ENCODE data around the gene NKTR. TPM values are rescaled to one million over a fixed set of nuclear protein-coding genes. Genes with fewer than 3 reads are reported as not detected.
A peak's percentile ranks its signal among the peaks of the same experiment; 100 is the strongest.

Gene NKTR
- total and polyA plus RNA-seq, 2 of the 13 experiments (the other 11 are each of a cell fraction or from before 2014, with no cell fraction given): 41.3 to 59.6 TPM

GRCh38 chr3:42581709-42582473 is 18.6 kb upstream of the NKTR start, which contains the start of gene SEC22C:
Gene SEC22C (minus strand): TSS chr3:42581967. CDS start chr3:42569046, 12,921 bp downstream.
- peaks cover 33% of the 10 kb centered on the region for H3K4me1 ChIP-seq (ENCODE audit: insufficient read depth, low read length)
- H3K36me3 ChIP-seq (replicated peaks in 1 of 2; ENCODE audit: control insufficient read depth in 1 of 2, insufficient read depth in 2 of 2, low read length in 2 of 2): no peaks in the 10 kb centered on the region
- FAIRE-seq (peak; percentile 56), DNase-seq (ENCODE audit: low spot score) (peak; percentile 87), ATAC-seq (peak; percentile 96)
- peak within 1 kb of the TSS; percentile 92 for H3K4me2 ChIP-seq (ENCODE audit: low read depth, low read length)
- in situ Hi-C loops (cut with HindIII; ENCODE audit: extremely low pct_ligation_motif_present, low pct_unique_long_range_greater_than_20kb): no loop called here
- peak within 1 kb of the TSS; percentile 82 to 97 (median 93) for H3K4me3 ChIP-seq (replicated peaks in 1 of 3; ENCODE audit: insufficient read depth in 1 of 3, low read depth in 2 of 3, low read length in 3 of 3)
- peak within 1 kb of the TSS; percentile 39 for H2AFZ ChIP-seq (ENCODE audit: low read length)
- intact Hi-C loops (cut with micrococcal nuclease; ENCODE audit: unreplicated experiment): loop anchor here (1.0 kb wide), 1 partner anchor 8 kb away; the partner anchor contains the start of gene SS18L2
- peak within 1 kb of the TSS; percentile 89 for H3K9ac ChIP-seq (ENCODE audit: insufficient read depth, low read depth, low read length)
- 0% methylated on average over 21 of the region's 77 CpGs for WGBS (ENCODE audit: low lambda C conversion rate)
- CTCF ChIA-PET (ENCODE audit: low intra/inter-chr PET ratio, low total read pairs): no interaction called here
- H3K79me2 ChIP-seq (ENCODE audit: insufficient read depth, low read length): peaks cover 31% of the 10 kb centered on the region
- no peaks in the 10 kb centered on the region for H3K27me3 ChIP-seq (ENCODE audit: control insufficient read depth in 1 of 2, insufficient read depth in 2 of 2, low read length in 2 of 2)
- H3K9me3 ChIP-seq (ENCODE audit: low read length): no peaks in the 10 kb centered on the region
- no TSS peak for BruUV-seq (replicated peaks)
- H3K27ac ChIP-seq (ENCODE audit: extremely low read length, insufficient read depth, low read length): peak within 1 kb of the TSS; percentile 74
- POLR2A ChIA-PET: interaction anchor here (1.3 to 3.2 kb wide), 5 partner anchors 9 to 218 kb away, joined by 5 to 39 read pairs (median 7); partner anchors contain the start of genes NKTR and SS18L2
- H4K20me1 ChIP-seq (ENCODE audit: insufficient read depth, low read length): no peaks in the 10 kb centered on the region
- no peak for TF ChIP-seq POGK (CRISPR knock-in tag; conservative IDR thresholded peaks at IDR 0.05)
- no peak for TF ChIP-seq ZNF800 (CRISPR knock-in tag; IDR thresholded peaks at IDR 0.05)
- no peak for TF ChIP-seq GABPA (IDR thresholded peaks at IDR 0.05; ENCODE audit: low read depth, low read length)
- no peak for TF ChIP-seq GABPA (CRISPR knock-in tag; IDR thresholded peaks at IDR 0.05; ENCODE audit: low read depth)
- TF ChIP-seq PHF8 (CRISPR knock-in tag; IDR thresholded peaks at IDR 0.05): peak; percentile 94
- no peak for TF ChIP-seq SNRNP70 (IDR thresholded peaks at IDR 0.05; ENCODE audit: low read depth, low read length)
- TF ChIP-seq MXD3 (CRISPR knock-in tag; IDR thresholded peaks at IDR 0.05): peak; percentile 74; the same call in 1 of the 2 replicates
- no peak for TF ChIP-seq ZNF550 (CRISPR knock-in tag; IDR thresholded peaks at IDR 0.05; ENCODE audit: borderline replicate concordance)
- TF ChIP-seq ZNF10 (CRISPR knock-in tag; IDR thresholded peaks at IDR 0.05; ENCODE audit: borderline replicate concordance, low read depth): no peak
- TF ChIP-seq E2F2 (CRISPR knock-in tag; IDR thresholded peaks at IDR 0.05; ENCODE audit: borderline replicate concordance): no peak
- TF ChIP-seq JUND (CRISPR knock-in tag; IDR thresholded peaks at IDR 0.05): no peak
- TF ChIP-seq MTF2 (CRISPR knock-in tag; IDR thresholded peaks at IDR 0.05; ENCODE audit: borderline replicate concordance): peak; percentile 27; the same call in 1 of the 2 replicates
- no peak for TF ChIP-seq ZNF446 (CRISPR knock-in tag; IDR thresholded peaks at IDR 0.05)
- TF ChIP-seq ZNF256 (CRISPR knock-in tag; conservative IDR thresholded peaks at IDR 0.05): no peak
- TF ChIP-seq TMF1 (CRISPR knock-in tag; IDR thresholded peaks at IDR 0.05; ENCODE audit: low read depth): peak; percentile 77; the same call in 1 of the 2 replicates
- no peak for TF ChIP-seq KLF13 (CRISPR knock-in tag; IDR thresholded peaks at IDR 0.05)
- no peak for TF ChIP-seq HOMEZ (CRISPR knock-in tag; IDR thresholded peaks at IDR 0.05; ENCODE audit: low read depth)
